ENCODE data around the gene RIOX2. TPM values are rescaled to one million over a fixed set of nuclear protein-coding genes. Genes with fewer than 3 reads are reported as not detected.

RIOX2 gene
- total RNA-seq, 1 donor from 2014 or later: 22.0 TPM

DNA sequence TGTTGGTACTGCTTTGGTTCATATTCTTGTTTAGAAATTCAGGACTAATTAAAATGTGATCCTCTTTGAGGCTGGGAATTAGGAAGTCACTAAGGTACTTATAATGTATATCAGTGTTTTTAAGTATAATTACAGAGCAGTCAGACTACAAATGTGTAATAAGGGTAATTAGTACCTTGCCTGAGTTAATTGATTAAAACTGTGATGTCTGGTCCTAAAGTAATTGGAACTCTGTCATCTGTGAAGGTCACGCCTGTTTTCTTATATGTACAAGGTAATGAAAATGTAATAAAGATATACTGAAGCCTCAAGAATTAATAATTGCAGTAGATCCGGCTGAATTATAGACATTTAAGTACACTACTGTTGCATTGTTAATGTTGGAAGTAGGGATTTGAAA is 32.8 kb downstream of the RIOX2 start:
- no peaks in the 10 kb centered on the region for H3K27me3 ChIP-seq (ENCODE audit: control insufficient read depth, insufficient read depth, low read length)

DNA sequence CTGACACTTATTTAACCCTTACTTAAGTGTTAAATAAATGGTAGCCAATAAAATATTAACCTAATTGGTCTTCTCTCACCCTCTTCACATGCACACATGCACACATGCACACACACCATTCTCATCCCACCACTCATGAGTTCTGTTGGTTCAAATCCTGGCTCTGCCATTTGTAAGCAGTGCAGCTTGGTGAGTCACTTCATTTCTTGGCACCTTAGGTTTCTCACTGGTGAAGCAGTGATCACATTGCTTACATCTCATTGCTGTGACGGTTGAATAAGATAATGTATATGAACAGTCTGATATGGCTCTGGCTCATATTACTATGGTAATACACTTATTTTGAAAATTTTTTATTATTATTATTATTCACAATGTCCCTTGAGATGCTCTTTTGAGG is 33.8 kb downstream of the RIOX2 start:
- TF ChIP-seq CTCF (IDR thresholded peaks at IDR 0.05; ENCODE audit: insufficient read depth, low read length, poor library complexity, severe bottlenecking): no peak
- no peak overlapping the region for H3K4me3 ChIP-seq (ENCODE audit: low read depth, low read length)
- DNase-seq (ENCODE audit: low read depth): no peak
- peaks cover 1% of the 10 kb centered on the region for H3K36me3 ChIP-seq (ENCODE audit: control insufficient read depth, insufficient read depth, low read length)
- H3K27me3 ChIP-seq (ENCODE audit: control insufficient read depth, insufficient read depth, low read length): no peaks in the 10 kb centered on the region

More for the DNA sequence above, 32.8 kb downstream of the RIOX2 start:
- H3K4me3 ChIP-seq (ENCODE audit: low read depth, low read length): no peak overlapping the region
- TF ChIP-seq CTCF (IDR thresholded peaks at IDR 0.05; ENCODE audit: insufficient read depth, low read length, poor library complexity, severe bottlenecking): no peak
- H3K36me3 ChIP-seq (ENCODE audit: control insufficient read depth, insufficient read depth, low read length): peaks cover 1% of the 10 kb centered on the region
- no peak for DNase-seq (ENCODE audit: low read depth)

DNA sequence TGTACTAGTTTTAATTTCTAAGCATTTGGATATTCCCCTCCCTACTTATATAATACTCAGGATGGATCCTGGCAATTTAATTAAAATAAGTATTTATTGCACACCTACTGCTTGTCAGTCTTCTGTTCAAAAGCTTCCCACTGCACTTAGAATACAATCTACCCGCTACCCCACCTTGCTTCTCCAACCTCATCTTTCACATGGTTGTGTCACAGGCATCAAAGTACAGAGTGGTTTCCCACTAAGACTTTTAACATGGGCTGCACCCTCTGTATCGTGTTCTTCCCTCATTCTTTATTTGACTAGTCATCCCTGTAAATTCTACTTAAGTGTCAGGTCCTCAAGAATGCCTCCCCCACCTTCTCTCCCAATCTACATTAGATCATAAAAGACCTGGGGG is 35.0 kb downstream of the RIOX2 start:
- DNase-seq (ENCODE audit: low read depth): no peak
- no peak overlapping the region for H3K4me3 ChIP-seq (ENCODE audit: low read depth, low read length)
- H3K27me3 ChIP-seq (ENCODE audit: control insufficient read depth, insufficient read depth, low read length): no peaks in the 10 kb centered on the region
- H3K36me3 ChIP-seq (ENCODE audit: control insufficient read depth, insufficient read depth, low read length): peaks cover 1% of the 10 kb centered on the region
- no peak for TF ChIP-seq CTCF (IDR thresholded peaks at IDR 0.05; ENCODE audit: insufficient read depth, low read length, poor library complexity, severe bottlenecking)

- TF ChIP-seq CTCF (IDR thresholded peaks at IDR 0.05; ENCODE audit: insufficient read depth, low read length, poor library complexity, severe bottlenecking): no peak
- H3K4me3 ChIP-seq (ENCODE audit: low read depth, low read length): no peak overlapping the region
- H3K27me3 ChIP-seq (ENCODE audit: control insufficient read depth, insufficient read depth, low read length): no peaks in the 10 kb centered on the region
- DNase-seq (ENCODE audit: low read depth): no peak
- peaks cover 1% of the 10 kb centered on the region for H3K36me3 ChIP-seq (ENCODE audit: control insufficient read depth, insufficient read depth, low read length)
Measured at GRCh38 chr3:97935842-97936241, 36.4 kb downstream of the RIOX2 start.

DNA sequence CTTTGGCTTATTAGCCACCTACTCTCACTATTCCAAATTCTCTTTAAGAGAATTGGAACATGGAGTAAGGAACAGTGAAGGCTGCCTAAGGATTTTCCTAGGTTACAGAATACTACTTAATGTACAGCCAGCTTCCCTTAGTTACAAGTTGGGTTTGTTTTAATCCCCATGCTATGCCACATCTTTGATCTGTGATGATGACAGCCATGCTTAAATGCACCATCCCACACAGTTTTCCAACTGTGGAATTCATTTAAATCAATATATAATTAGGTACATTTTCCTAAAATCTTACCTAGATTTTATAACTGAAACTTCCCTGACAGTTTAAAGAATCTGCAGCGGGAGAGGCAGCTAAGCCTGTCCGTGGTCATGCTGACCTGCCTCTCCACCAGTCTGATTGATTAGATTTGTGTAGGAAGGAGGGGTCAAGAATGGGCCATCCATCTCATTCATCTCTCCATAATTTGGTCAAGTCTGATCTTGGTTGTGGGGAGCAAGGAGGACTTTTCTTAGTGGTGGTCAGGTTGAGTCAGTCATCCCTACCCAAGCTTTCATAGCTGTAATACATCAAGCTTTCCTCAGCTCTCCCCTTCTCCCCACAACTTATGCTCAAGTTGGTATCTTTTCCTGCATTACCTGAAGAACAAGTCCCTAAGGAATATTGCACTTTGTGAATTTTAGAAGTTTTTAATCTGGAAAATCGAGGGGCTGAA is 37.1 kb downstream of the RIOX2 start:
- H3K36me3 ChIP-seq (ENCODE audit: control insufficient read depth, insufficient read depth, low read length): peaks cover 1% of the 10 kb centered on the region
- DNase-seq (ENCODE audit: low read depth): no peak
- TF ChIP-seq CTCF (IDR thresholded peaks at IDR 0.05; ENCODE audit: insufficient read depth, low read length, poor library complexity, severe bottlenecking): no peak
- H3K4me3 ChIP-seq (ENCODE audit: low read depth, low read length): no peak overlapping the region
- no peaks in the 10 kb centered on the region for H3K27me3 ChIP-seq (ENCODE audit: control insufficient read depth, insufficient read depth, low read length)

- DNase-seq (ENCODE audit: low read depth): no peak
- no peaks in the 10 kb centered on the region for H3K27me3 ChIP-seq (ENCODE audit: control insufficient read depth, insufficient read depth, low read length)
- no peak for TF ChIP-seq CTCF (IDR thresholded peaks at IDR 0.05; ENCODE audit: insufficient read depth, low read length, poor library complexity, severe bottlenecking)
- peaks cover 1% of the 10 kb centered on the region for H3K36me3 ChIP-seq (ENCODE audit: control insufficient read depth, insufficient read depth, low read length)
- no peak overlapping the region for H3K4me3 ChIP-seq (ENCODE audit: low read depth, low read length)
Measured at GRCh38 chr3:97932387-97932801, 39.8 kb downstream of the RIOX2 start.

All from kidney epithelial cell (primary cell).